ENCODE results near the gene CECR2. TPM values are rescaled to one million over a fixed set of nuclear protein-coding genes. Genes with fewer than 3 reads are reported as not detected.

CECR2 gene
- total RNA-seq, 1 experiment from 2014 or later, result 154 TPM

DNA sequence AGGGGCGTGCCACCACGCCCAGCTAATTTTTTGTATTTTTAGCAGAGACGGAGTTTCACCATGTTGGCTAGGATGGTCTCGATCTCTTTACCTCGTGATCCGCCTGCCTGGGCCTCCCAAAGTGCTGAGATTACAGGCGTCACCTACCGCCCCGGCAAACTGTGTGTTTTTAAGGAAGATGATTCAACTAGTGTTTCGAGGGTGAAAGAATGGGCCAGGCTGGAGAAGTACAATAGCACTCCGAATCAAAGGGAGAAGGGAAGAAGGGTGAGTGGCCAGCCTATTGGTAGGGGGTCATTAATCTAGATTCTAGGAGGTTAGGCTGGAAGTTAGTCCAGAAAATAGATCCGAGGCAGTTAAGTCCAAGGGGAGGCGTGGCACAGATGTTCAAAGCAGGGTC lies 2.9 kb upstream of the CECR2 start:
- no peak overlapping the region for H2BK20ac ChIP-seq (ENCODE audit: low read depth, low read length, poor library complexity, severe bottlenecking)
- H3K18ac ChIP-seq (ENCODE audit: insufficient read length, low read depth, low read length), result peak overlapping the region; percentile 11
- H3K9me3 Mint-ChIP-seq, result no peaks in the 10 kb centered on the region; a peak in 1 of 5 replicates
- H3K27me3 ChIP-seq (ENCODE audit: insufficient read depth, low read length), result no peaks in the 10 kb centered on the region
- no peak overlapping the region for H2AFZ ChIP-seq (ENCODE audit: low read length)
- H2BK5ac ChIP-seq (ENCODE audit: insufficient read length, low read length), result no peak overlapping the region
- H3K27me3 Mint-ChIP-seq (ENCODE audit: low read depth), result no peaks in the 10 kb centered on the region
- peaks cover 19 to 28% of the 10 kb centered on the region in 2 experiments for H3K4me1 Mint-ChIP-seq
- no peak overlapping the region for H4K8ac ChIP-seq (replicated peaks; ENCODE audit: insufficient read length, low read depth, low read length)
- H3K4me2 ChIP-seq (ENCODE audit: insufficient read depth, insufficient read length, low read length), result peak overlapping the region; percentile 98
- H4K20me1 ChIP-seq (ENCODE audit: control insufficient read depth, insufficient read depth, insufficient read length), result no peaks in the 10 kb centered on the region
- H2BK15ac ChIP-seq (ENCODE audit: low read depth, low read length), result no peak overlapping the region
- peak overlapping the region; percentile 73 to 99 (median 94); a peak in 6 of 7 replicates for H3K27ac Mint-ChIP-seq
- no peak overlapping the region for H3T11ph ChIP-seq (ENCODE audit: low read length)
- no peaks in the 10 kb centered on the region for H3K9me3 ChIP-seq (ENCODE audit: control insufficient read depth, low read depth, low read length)
- H4K5ac ChIP-seq (ENCODE audit: insufficient read length, low read depth, low read length), result no peak overlapping the region
- peaks cover 10% of the 10 kb centered on the region; the same call in 1 of the 2 replicates for H3K79me2 ChIP-seq (ENCODE audit: insufficient read depth, low read length)
- H3K27ac ChIP-seq (ENCODE audit: insufficient read length, low read depth, low read length), result no peak overlapping the region
- no peaks in the 10 kb centered on the region; the same call in 1 of the 2 replicates for H3K4me1 ChIP-seq (ENCODE audit: insufficient read depth, low read length)
- H3K4ac ChIP-seq (ENCODE audit: low read depth, low read length), result no peak overlapping the region
- H3K36me3 Mint-ChIP-seq (ENCODE audit: insufficient read depth in 1 of 3, low read depth in 3 of 3), result no peaks in the 10 kb centered on the region; a peak in 1 of 7 replicates
- H4K91ac ChIP-seq (ENCODE audit: insufficient read length, low read depth, low read length), result no peak overlapping the region
- no peak overlapping the region for H2BK120ac ChIP-seq (ENCODE audit: low read depth, low read length, poor library complexity, severe bottlenecking)
- no peak for DNase-seq
- WGBS (ENCODE audit: extremely low coverage, insufficient read length, low lambda C conversion rate), result no CpG with 5 or more reads among the region's 13 CpGs
- peaks cover 20% of the 10 kb centered on the region for H3K23me2 ChIP-seq (ENCODE audit: insufficient read length, low read depth, low read length, poor library complexity, severe bottlenecking)
- TF ChIP-seq CTCF (conservative IDR thresholded peaks at IDR 0.05), result no peak
- no peaks in the 10 kb centered on the region for H3K79me1 ChIP-seq (ENCODE audit: insufficient read depth, low read depth, low read length, poor library complexity, severe bottlenecking)
- peak overlapping the region in 1 of 2 experiments; percentile 93; a peak in 2 of 5 replicates for H3K4me3 Mint-ChIP-seq
- no peak overlapping the region for H3K14ac ChIP-seq (ENCODE audit: insufficient read depth, low read length)
- H3K9ac ChIP-seq (ENCODE audit: extremely low read depth, insufficient read length, low read length), result no peak overlapping the region
- H2BK12ac ChIP-seq (ENCODE audit: insufficient read length, low read depth, low read length), result no peak overlapping the region
- H3K56ac ChIP-seq (ENCODE audit: insufficient read length, low read depth, low read length), result no peak overlapping the region
- H2AK5ac ChIP-seq (ENCODE audit: insufficient read length, low read length), result no peak overlapping the region
- H3K23ac ChIP-seq (ENCODE audit: insufficient read length, low read depth, low read length), result no peak overlapping the region
